ENCODE results near the gene ABHD8.

GRCh38 chr19:17259934-17260333 lies 43.3 kb downstream of the ABHD8 start:
- TF ChIP-seq ZNF274 (IDR thresholded peaks at IDR 0.05; ENCODE audit: low read depth, low read length) (no peak), YY1 (IDR thresholded peaks at IDR 0.05; ENCODE audit: insufficient read depth, insufficient read length) (no peak)
